Endothelial cell of umbilical vein (primary cell): ENCODE results near the gene ACTN3. TPM values are rescaled to one million over a fixed set of nuclear protein-coding genes. Genes with fewer than 3 reads are reported as not detected.

Source experiments
- BruUV-seq: library from RNA; stranded (reverse); fragments of 400-500 nt; replicated peaks from 2 replicates; lab custom pipeline; 2021; lab: Mats Ljungman, UMichigan
- CTCF ChIA-PET: fragments of 300-600, 350-600 bp; sonication (Branson Sonifier 250); formaldehyde crosslinking; loops from one replicate; lab custom pipeline; 2021; ENCODE audit warnings: antibody characterized with exemption, inconsistent platforms; lab: Charles Lee
- POLR2A ChIA-PET: fragments of 300-600, 350-600 bp; sonication (Branson Sonifier 250); formaldehyde crosslinking; loops from one replicate; lab custom pipeline; 2021; ENCODE audit warnings: antibody characterized with exemption, inconsistent platforms; lab: Charles Lee
- DNase-seq: peaks from one replicate; pipeline ENCODE4 v3.0.0-alpha.2; 2011; ENCODE audit warnings: low read depth, low spot score
- FAIRE-seq: peaks from 2 replicates; lab custom pipeline; 2011; peaks lifted over from hg19 to GRCh38; lab: Jason Lieb, UNC
- H2AFZ ChIP-seq: 2 replicates; pipeline ENCODE4 v1.6.0; 2012; ENCODE audit warnings: low read depth, low read length, control low read depth, inconsistent platforms
- H3K27ac ChIP-seq: 2 replicates; pipeline ENCODE4 v1.5.1; 2011; ENCODE audit warnings: low read depth, mild to moderate bottlenecking, control low read depth, low read length, moderate library complexity; ENCODE audit not compliant: insufficient read depth
- H3K27me3 ChIP-seq, 2 experiments: 2 replicates each; pipeline versions ENCODE4 v1.6.0 to v1.6.1; 2011; ENCODE audit warnings: low read length in 2 of 2, mixed read lengths in 1 of 2; ENCODE audit not compliant: control insufficient read depth in 2 of 2, insufficient read depth in 2 of 2
- H3K36me3 ChIP-seq, 2 experiments: 2 replicates in 1 of 2; 3 replicates in 1 of 2; pipeline ENCODE4 v1.5.1; 2011; ENCODE audit warnings: low read length in 2 of 2, mild to moderate bottlenecking in 1 of 2, moderate library complexity in 1 of 2; ENCODE audit not compliant: control insufficient read depth in 2 of 2, insufficient read depth in 2 of 2; ENCODE audit errors: extremely low read depth in 1 of 2
- H3K4me1 ChIP-seq: 3 replicates; pipeline ENCODE4 v1.5.1; 2011; ENCODE audit warnings: mild to moderate bottlenecking, low read length; ENCODE audit not compliant: control insufficient read depth, insufficient read depth; ENCODE audit errors: extremely low read depth
- H3K4me2 ChIP-seq: 2 replicates; pipeline ENCODE4 v1.6.1; 2011; ENCODE audit warnings: low read length, control low read depth, mixed read lengths; ENCODE audit not compliant: insufficient read depth
- H3K4me3 ChIP-seq, 3 experiments: fragments of 200-600 bp in 1 of 3; sonication (generic), shearing (Covaris generic) in 1 of 3; replicated peaks in 1 of 3; 2 replicates each; pipeline ENCODE4 v1.5.1; 2011 to 2016; ENCODE audit warnings: control low read depth in 3 of 3, low read length in 3 of 3, mild to moderate bottlenecking in 2 of 3, inconsistent platforms in 1 of 3, low read depth in 1 of 3, moderate library complexity in 1 of 3; ENCODE audit not compliant: insufficient read depth in 1 of 3
- H3K79me2 ChIP-seq: 2 replicates; pipeline ENCODE4 v1.6.0; 2012; ENCODE audit warnings: low read length, inconsistent platforms; ENCODE audit not compliant: control insufficient read depth, insufficient read depth
- H3K9ac ChIP-seq: replicated peaks from 2 replicates; pipeline ENCODE3; 2011; ENCODE audit warnings: low read length, control low read depth; ENCODE audit not compliant: insufficient read depth; ENCODE audit errors: extremely low read depth
- H3K9me1 ChIP-seq: replicated peaks from 3 replicates; pipeline ENCODE4 v1.6.0; 2011; ENCODE audit warnings: mild to moderate bottlenecking, low read length; ENCODE audit not compliant: control insufficient read depth, insufficient read depth; ENCODE audit errors: extremely low read depth
- H3K9me3 ChIP-seq: replicated peaks from 2 replicates; pipeline ENCODE4 v1.5.1; 2012; ENCODE audit warnings: low read length, inconsistent platforms; ENCODE audit not compliant: control insufficient read depth, insufficient read depth
- H4K20me1 ChIP-seq: replicated peaks from 2 replicates; pipeline ENCODE3; 2011; ENCODE audit warnings: mild to moderate bottlenecking, low read length; ENCODE audit not compliant: control insufficient read depth, insufficient read depth; ENCODE audit errors: extremely low read depth
- CTCF ChIP-seq, 2 donors: IDR thresholded peaks; 1 replicate in 1 of 2; 2 replicates in 1 of 2; pipeline ENCODE4 v1.5.1; 2011; ENCODE audit warnings: low read length in 2 of 2, mild to moderate bottlenecking in 2 of 2, moderate library complexity in 2 of 2, control low read depth in 1 of 2, inconsistent platforms in 1 of 2, low read depth in 1 of 2; ENCODE audit not compliant: insufficient read depth in 1 of 2; ENCODE audit errors: extremely low read depth in 1 of 2
- EZH2 ChIP-seq: IDR thresholded peaks from 2 replicates; pipeline ENCODE4 v1.6.1; 2012; ENCODE audit warnings: borderline replicate concordance, low read depth, mild to moderate bottlenecking, moderate library complexity, low read length, inconsistent platforms; ENCODE audit not compliant: severe bottlenecking
- FOS ChIP-seq: IDR thresholded peaks from 2 replicates; pipeline ENCODE4 v1.6.1; 2011; ENCODE audit warnings: mild to moderate bottlenecking, low read length, moderate library complexity, borderline replicate concordance; ENCODE audit not compliant: insufficient read depth
- GATA2 ChIP-seq: IDR thresholded peaks from 2 replicates; pipeline ENCODE4 v1.7.0; 2011; ENCODE audit warnings: low read depth, mild to moderate bottlenecking, moderate library complexity, mixed read lengths, low read length; ENCODE audit not compliant: insufficient read length, insufficient read depth
- JUN ChIP-seq: IDR thresholded peaks from 2 replicates; pipeline ENCODE4 v1.6.1; 2011; ENCODE audit warnings: borderline replicate concordance, low read depth; ENCODE audit not compliant: insufficient read length, insufficient read depth
- MAX ChIP-seq: IDR thresholded peaks from 2 replicates; pipeline ENCODE4 v1.6.1; 2011; ENCODE audit not compliant: insufficient read depth, insufficient read length
- MYC ChIP-seq: IDR thresholded peaks from one replicate; pipeline ENCODE4 v1.6.1; 2011; ENCODE audit warnings: mild to moderate bottlenecking, low read depth, low read length
- POLR2A ChIP-seq: IDR thresholded peaks from 2 replicates; pipeline ENCODE4 v1.6.1; 2012; ENCODE audit warnings: low read depth, mild to moderate bottlenecking, control low read depth, low read length
- POLR2AphosphoS5 ChIP-seq: IDR thresholded peaks from 2 replicates; pipeline ENCODE4 v1.6.1; 2012; ENCODE audit warnings: low read depth, mild to moderate bottlenecking, control low read depth, low read length, moderate library complexity; ENCODE audit not compliant: insufficient read depth
- dilution Hi-C: fragments of 300-500 bp; cut with MboI; formaldehyde crosslinking; loops from one replicate; pipeline ENCODE4 v1.15.0; 2019; ENCODE audit warnings: low sequenced_read_pairs; ENCODE audit not compliant: extremely low pct_ligation_motif_present
- intact Hi-C: fragments of 100-400 bp; cut with micrococcal nuclease; formaldehyde crosslinking; loops from one replicate; pipeline ENCODE4 v1.10.0; 2022
- polyA plus RNA-seq, 4 experiments: library from polyadenylated mRNA; depleted of rRNA in 3 of 4; stranded (reverse) in 3 of 4; unstranded in 1 of 4; fragments of >200 nt; gene quantifications; 2 replicates each; pipeline versions ENCODE4 v1.2.1 to v1.2.3, GENCODE V29; 2011 to 2012; ENCODE audit warnings: missing spikeins in 1 of 4
- total RNA-seq: library from RNA; stranded (reverse); gene quantifications from 2 replicates; pipeline ENCODE4 v1.2.3, GENCODE V29; 2021

The ACTN3 gene
- total and polyA plus RNA-seq, 2 donors (not counting 3 experiments of a cell fraction or from before 2014, with no cell fraction given): 0.17 to 0.18 TPM

- FAIRE-seq (no peak), DNase-seq (no peak)
- CTCF ChIA-PET: interaction anchor here (1.1 to 2.9 kb wide), 4 partner anchors 7 to 184 kb away, joined by 3 to 18 read pairs (median 10); partner anchors contain the start of genes ACTN3, RBM4B and ZDHHC24
- Histone ChIP-seq H3K27me3 (no peaks in the 10 kb centered on the region), H3K4me3 (no peak overlapping the region), H3K79me2 (no peaks in the 10 kb centered on the region), H3K27ac (no peak overlapping the region), H3K9me3 (no peaks in the 10 kb centered on the region), H3K4me1 (peaks cover 3% of the 10 kb centered on the region), H3K36me3 (no peaks in the 10 kb centered on the region), H3K9ac (no peak overlapping the region), H4K20me1 (no peaks in the 10 kb centered on the region), H2AFZ (no peak overlapping the region), H3K4me2 (no peak overlapping the region), H3K9me1 (no peaks in the 10 kb centered on the region)
- POLR2A ChIA-PET: no interaction called here
- no TSS peak for BruUV-seq
- no peak for TF ChIP-seq MYC
- no peak for TF ChIP-seq MAX
- no peak for TF ChIP-seq POLR2A
- no peak for TF ChIP-seq FOS
- TF ChIP-seq POLR2AphosphoS5: no peak
- TF ChIP-seq CTCF (IDR thresholded peaks at IDR 0.05; ENCODE audit: extremely low read depth in 1 of 2, insufficient read depth in 1 of 2, low read depth in 1 of 2, low read length in 2 of 2): no peak
- TF ChIP-seq EZH2: no peak
- TF ChIP-seq GATA2: no peak
- no peak for TF ChIP-seq JUN
- intact Hi-C loops (no loop called here), dilution Hi-C loops (no loop called here)
These were observed 23.6 kb downstream of the ACTN3 start for GRCh38 chr11:66570079-66570849.
